HUDEP-2 (cell line): ENCODE results near the gene CDK5RAP3.
A peak's percentile ranks its signal among the peaks of the same experiment; 100 is the strongest.

Experiments used
- DNase-seq, 76 experiments: peaks; one replicate each; lab custom pipeline; 2025; ENCODE audit not compliant: unreplicated experiment in 76 of 76; lab: John Stamatoyannopoulos, UW

Gene CDK5RAP3

DNA sequence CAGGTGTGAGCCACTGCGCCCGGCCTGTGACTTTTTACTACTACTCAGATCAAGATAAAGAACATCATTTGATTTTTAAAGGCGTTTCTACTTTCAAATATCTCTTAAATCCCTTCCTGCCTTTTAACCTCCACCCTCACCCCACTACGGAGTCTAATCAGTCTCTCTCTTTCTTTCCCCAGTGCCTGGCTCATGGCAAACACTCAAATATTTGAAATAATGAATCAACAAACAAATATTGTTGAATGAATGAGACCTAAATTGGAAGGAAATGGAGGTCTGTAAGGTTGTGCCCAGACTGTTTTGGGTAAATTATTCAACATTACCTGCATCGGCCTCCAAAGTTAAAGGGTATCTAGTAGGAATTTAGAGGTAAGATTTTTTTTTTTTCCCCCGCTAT lies 52.0 kb downstream of the CDK5RAP3 start:
- no peak for DNase-seq

DNA sequence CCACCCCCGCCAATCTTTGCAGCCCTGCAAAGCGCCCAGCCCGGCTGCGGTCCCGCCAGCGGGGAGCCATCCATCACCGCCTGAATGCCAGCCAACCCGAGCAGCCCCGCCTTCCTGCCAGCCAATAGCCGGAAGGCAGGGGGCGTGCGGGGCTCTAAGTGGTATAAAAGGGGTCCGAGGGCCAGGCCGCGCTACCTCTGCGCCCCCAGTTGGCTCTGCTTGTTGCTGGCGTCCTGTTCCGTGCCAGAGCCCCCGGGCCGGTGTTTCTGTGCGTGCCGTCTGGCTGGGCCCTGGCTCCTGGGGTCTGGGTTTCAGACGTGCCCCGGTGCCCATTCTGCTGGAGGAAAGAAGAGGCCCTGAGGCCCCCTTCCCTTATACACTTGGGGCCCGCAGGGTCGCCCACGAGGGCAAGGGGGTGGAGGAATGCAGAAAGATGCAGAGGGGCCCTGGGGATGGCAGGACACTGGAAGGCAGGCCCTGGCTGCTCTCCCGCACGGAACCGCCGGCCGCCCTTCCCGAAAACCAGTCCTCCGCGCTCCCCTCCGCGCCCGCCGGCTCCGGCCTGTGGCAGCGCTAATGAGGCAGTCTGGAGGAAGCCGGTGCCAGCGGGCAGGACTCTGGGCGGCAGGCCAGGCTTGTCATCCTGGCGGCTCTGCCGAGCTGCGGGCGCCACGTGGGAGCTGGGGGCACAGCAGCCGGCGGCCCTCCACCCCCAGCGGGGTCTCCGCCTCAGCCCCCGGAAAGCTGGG lies 52.7 kb downstream of the CDK5RAP3 start:
- peak in 74 of 76 experiments; percentile 30 to 95 (median 83) for DNase-seq

DNA sequence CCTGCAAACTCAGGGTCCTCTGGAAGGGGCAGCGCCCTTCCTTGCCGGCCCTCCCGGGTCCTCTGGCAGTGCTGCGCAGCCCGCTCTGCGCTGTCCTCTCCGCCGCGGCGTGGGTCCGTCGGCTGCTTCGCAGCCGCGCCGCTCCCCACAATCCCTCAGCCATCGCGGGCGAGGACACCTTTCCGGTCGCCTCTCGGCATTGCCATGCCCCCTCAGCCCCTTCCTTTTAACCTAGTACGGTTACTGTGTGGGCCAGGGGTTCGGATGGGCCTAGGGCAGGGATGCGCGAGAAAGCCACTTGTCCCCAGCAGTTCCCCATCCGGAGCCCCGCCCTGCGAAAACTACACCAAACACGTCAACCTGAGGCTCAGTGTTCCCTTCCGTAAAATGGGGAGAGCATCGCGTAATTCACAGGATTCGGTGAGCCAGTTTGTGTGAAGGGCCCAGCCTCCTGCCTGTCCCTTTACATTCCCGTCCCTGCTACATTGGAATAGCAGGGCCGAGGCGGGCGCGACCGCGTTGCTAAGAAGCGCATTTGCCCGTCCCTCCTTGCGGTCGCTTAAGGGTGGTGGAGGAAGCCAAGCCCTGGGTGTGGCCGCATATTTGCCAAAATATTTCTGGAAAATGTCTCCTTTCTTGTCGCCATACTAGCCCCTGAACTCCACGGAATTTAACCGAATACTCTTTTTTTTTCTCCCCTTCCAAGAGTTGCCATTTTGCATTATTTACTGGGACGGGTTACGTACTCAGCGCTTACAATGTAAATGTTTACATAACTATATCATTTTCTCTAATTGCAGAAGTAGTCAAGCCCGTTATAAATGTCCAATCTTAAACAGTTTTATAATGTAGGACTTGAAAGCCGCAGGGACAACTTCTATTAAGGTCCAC lies 53.5 kb downstream of the CDK5RAP3 start:
- DNase-seq: peak in 72 of 76 experiments; percentile 15 to 83 (median 65)

DNA sequence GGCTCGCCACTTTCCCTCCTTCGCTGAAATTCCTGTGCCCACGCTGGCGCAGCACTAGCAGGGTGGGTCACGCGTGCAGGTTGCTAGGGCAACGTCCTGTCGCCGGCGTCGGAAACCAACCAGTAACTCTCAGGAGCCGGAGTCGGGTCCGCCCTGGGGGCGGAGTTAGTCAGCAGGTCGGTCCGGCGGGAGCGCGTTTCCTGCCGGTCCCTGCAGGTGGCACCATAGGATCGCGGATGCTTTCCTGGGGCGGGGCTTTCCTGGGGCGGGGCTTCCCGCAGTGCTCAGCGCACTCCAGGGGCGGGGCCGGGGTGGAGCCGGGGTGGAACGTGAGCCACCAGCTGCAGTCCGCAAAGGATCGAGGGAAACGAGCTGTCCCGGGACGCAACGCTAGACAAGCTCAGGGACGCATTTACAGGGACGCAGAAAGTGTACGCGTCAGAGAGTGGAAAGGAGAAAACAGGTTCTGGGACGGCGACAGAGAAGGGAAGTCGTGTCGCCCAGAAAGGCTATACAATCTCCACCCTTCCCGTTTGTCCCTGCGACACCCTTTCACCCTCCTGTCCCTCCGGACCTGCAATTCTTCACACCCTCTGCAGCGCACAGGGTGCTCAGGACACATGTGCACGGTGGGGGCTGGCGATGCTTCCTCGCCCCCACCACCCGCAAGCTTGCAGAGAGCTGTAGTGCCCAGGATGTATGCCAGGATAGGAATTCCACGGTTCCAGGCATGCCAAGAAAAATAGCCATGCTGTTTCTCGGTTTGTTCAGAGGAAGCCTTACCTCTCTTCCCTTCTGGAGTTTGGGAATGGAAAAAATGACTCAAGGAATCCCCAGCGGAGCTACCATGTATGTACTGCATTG lies 54.4 kb downstream of the CDK5RAP3 start:
- peak in 75 of 76 experiments; percentile 46 to 99 (median 96) for DNase-seq

DNA sequence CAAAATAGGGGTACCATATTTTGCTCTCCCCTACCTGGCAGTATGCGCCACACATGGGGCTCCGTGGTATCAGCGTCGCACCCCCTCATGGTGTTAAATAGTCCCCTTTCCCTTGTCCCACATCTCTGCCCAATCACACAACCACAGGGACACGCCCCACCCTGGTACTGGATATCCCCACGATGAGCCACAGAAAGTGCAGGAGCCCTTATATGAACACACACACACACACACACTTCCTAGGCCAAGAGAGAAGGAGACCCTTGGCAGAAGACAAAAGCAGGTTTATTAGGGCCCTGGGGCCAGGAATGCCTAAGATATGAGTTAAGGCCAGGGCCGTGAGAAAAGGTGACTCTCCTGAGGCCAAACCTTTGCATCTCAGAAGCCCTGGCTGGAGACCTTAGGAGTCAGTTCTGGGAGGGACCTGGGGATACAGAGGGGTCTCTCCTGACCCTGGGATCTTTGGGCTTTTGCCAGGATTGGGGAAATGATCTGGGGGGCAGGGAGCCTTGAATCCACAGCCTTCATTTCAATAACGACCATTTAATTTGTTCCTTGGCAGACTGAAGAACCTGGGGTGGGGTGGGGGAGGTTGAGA lies 55.1 kb downstream of the CDK5RAP3 start:
- peak in 4 of 76 experiments; percentile 6 to 22 (median 14) for DNase-seq

DNA sequence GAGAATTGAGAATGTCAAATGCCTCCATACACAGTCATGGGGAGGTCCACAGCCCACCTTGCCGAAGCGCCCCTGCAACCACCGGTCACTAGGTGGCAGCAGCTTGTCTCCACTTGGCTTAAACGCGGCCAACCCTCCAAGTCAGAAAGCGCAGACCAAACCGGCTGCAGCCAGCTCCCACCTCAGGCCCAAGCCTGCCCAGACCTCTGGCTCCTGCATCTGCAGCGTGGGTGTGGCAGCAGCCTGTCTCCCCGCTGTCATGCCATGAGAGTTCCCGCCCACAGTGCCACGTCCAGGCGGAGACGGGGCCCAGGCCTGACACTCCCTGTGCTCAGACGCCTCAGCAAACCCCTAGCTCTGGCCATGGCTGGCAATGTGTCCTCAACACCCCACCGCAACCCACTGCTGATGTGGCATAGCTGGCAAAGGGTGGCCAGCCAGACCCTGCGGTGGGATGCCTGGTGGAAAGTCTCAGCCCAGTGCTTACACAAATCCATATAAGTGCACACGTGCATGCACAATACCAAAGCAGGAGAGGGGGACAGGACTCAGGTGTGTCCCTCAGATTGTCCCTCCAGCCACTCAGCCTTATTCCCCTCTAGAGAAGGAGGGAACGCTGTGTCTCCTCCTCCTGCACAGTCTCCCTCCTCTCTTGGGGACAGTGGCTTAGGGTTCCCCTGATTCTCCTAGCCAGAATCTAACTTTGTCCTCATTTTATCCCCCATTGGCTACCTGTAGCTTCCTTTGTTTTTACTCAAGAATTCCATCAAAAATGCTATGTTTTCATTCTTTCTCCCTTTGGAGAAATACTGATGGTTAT lies 55.8 kb downstream of the CDK5RAP3 start:
- peak in 75 of 76 experiments; percentile 12 to 95 (median 88) for DNase-seq

DNA sequence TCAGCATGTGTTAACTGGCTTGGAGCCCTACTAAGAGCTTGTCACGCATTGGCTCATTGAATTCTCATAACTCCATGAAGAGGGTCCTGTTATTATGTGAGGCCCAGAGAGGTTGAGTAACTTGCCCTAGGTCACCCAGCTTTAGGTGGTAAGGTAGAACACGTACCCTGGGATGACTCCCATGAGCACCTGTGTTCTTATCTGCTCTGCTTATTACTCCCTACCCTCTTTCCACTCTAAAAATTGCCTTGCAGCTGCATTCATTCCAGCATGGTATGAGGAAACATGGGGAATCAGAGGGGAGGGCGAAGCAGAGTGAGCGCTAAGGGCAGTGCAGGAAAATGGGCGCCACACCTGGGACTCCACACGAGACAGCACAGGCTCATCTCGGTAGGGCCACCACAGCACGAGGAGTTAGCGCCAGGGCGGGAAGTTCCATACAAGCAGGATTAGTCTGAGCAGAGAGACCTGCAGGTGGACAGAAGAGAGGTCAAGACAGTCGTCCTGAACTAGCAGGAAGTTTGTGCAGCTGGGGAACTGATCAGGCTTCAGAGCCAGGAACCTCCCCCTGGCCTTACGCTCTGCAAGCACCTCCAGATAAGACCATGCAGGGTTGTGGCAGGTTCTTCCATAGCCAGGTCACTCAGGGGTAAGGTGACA lies 56.5 kb downstream of the CDK5RAP3 start:
- DNase-seq: no peak

DNA sequence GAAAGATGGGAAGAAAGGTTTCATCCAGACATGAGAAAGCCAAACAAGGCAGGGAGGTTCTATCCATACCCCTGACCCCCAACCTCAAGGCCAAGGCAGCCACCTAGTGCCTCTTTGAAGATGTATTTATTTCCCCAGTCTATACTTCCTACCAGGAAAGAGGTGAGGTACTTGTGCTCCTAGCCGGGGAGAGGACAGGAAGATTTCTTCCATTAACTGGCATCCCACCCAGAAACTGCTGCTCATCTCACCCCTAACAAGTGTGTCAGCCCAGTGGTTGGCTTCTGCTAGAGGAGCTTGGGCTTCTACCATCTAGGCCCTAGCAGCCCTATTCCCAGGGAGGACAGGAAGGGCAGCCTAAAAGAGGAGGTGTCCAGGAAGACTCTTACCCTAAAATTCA lies 57.8 kb downstream of the CDK5RAP3 start:
- no peak for DNase-seq

DNA sequence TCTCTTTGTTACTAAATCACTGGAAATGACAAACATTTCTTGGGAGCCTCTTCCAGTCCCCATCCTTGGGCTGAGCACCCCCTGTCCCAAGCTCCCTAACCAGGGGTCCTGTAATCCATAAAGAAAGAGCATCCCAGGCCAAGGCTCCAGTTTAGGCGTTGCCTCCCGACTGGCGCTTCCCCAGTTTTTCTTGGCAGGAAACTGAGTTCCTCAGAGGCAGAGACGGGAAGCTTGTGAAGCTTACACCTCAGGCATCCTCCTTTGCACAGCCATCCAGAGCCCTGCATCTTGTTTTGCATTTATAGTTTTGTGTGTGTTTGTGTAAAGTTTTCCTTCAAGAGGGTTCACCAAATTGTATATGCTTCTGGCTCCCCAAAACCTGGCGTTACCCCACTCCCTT lies 59.6 kb downstream of the CDK5RAP3 start:
- DNase-seq: no peak
